Measurements from ENCODE around the gene PATJ. TPM values are rescaled to one million over a fixed set of nuclear protein-coding genes. Genes with fewer than 3 reads are reported as not detected.
"Not testable (repeated sequence)": the region's sequence is repeated elsewhere in the genome, so short reads cannot be mapped to it uniquely, and the experiment has no call there.

Gene PATJ
- total RNA-seq, 2 experiments from 2014 or later, result 10.8 to 11.3 TPM

GRCh38 chr1:61816191-61816590 is 73.9 kb downstream of the PATJ start:
- CTCF ChIA-PET, result no interaction called here
- no peaks in the 10 kb centered on the region for H3K4me1 Mint-ChIP-seq
- no peak overlapping the region for H3K27ac Mint-ChIP-seq
- no peak for DNase-seq
- POLR2A ChIA-PET, result interaction anchor here (1.5 kb wide), 1 partner anchor 11 kb away, joined by 3 read pairs; no protein-coding TSS in a partner anchor
- no peaks in the 10 kb centered on the region for H3K9me3 Mint-ChIP-seq
- H3K27me3 Mint-ChIP-seq, result no peaks in the 10 kb centered on the region
- no peak overlapping the region for H3K4me3 Mint-ChIP-seq
- H3K36me3 Mint-ChIP-seq (ENCODE audit: low read depth), result no peaks in the 10 kb centered on the region

GRCh38 chr1:61818992-61819391 is 76.7 kb downstream of the PATJ start:
- CTCF ChIA-PET, result no interaction called here
- no peak overlapping the region for H3K4me3 Mint-ChIP-seq

GRCh38 chr1:61819421-61819820 is 77.1 kb downstream of the PATJ start:
- no peaks in the 10 kb centered on the region for H3K4me1 Mint-ChIP-seq
- H3K4me3 Mint-ChIP-seq, result no peak overlapping the region
- no peaks in the 10 kb centered on the region for H3K27me3 Mint-ChIP-seq
- CTCF ChIA-PET, result no interaction called here
- DNase-seq, result no peak
- peaks cover 4% of the 10 kb centered on the region for H3K36me3 Mint-ChIP-seq (ENCODE audit: low read depth)
- POLR2A ChIA-PET, result no interaction called here
- no peak overlapping the region for H3K27ac Mint-ChIP-seq
- H3K9me3 Mint-ChIP-seq, result peaks cover 2% of the 10 kb centered on the region

More at GRCh38 chr1:61818992-61819391, 76.7 kb downstream of the PATJ start:
- no peak overlapping the region for H3K27ac Mint-ChIP-seq
- POLR2A ChIA-PET, result no interaction called here
- H3K36me3 Mint-ChIP-seq (ENCODE audit: low read depth), result peaks cover 4% of the 10 kb centered on the region
- no peaks in the 10 kb centered on the region for H3K4me1 Mint-ChIP-seq
- no peaks in the 10 kb centered on the region for H3K27me3 Mint-ChIP-seq
- H3K9me3 Mint-ChIP-seq, result peaks cover 2% of the 10 kb centered on the region
- DNase-seq, result no peak

- ChIA-PET CTCF (no interaction called here), POLR2A (no interaction called here)
- Mint-ChIP-seq H3K4me3 (no peak overlapping the region), H3K9me3 (peaks cover 2% of the 10 kb centered on the region), H3K36me3 (ENCODE audit: low read depth) (peaks cover 12% of the 10 kb centered on the region), H3K27ac (no peak overlapping the region), H3K4me1 (no peaks in the 10 kb centered on the region), H3K27me3 (no peaks in the 10 kb centered on the region)
- no peak for DNase-seq
Observed at GRCh38 chr1:61825393-61825792, 83.1 kb downstream of the PATJ start.

GRCh38 chr1:61828805-61829204 is 86.5 kb downstream of the PATJ start:
- Mint-ChIP-seq H3K9me3 (no peaks in the 10 kb centered on the region), H3K36me3 (ENCODE audit: low read depth) (peaks cover 8% of the 10 kb centered on the region), H3K27me3 (no peaks in the 10 kb centered on the region), H3K4me1 (no peaks in the 10 kb centered on the region), H3K4me3 (no peak overlapping the region), H3K27ac (no peak overlapping the region)
- no peak for DNase-seq
- ChIA-PET POLR2A (no interaction called here), CTCF (no interaction called here)

- ChIA-PET POLR2A (no interaction called here), CTCF (interaction anchor here (1.6 kb wide), 1 partner anchor 15 kb away, joined by 4 read pairs; no protein-coding TSS in a partner anchor)
- no peaks in the 10 kb centered on the region for H3K4me1 Mint-ChIP-seq
- H3K27me3 Mint-ChIP-seq, result no peaks in the 10 kb centered on the region
- no peaks in the 10 kb centered on the region for H3K36me3 Mint-ChIP-seq (ENCODE audit: low read depth)
- H3K27ac Mint-ChIP-seq, result no peak overlapping the region
- no peak for DNase-seq
- no peak overlapping the region for H3K4me3 Mint-ChIP-seq
- H3K9me3 Mint-ChIP-seq, result no peaks in the 10 kb centered on the region
Observed at GRCh38 chr1:61836649-61837048, 94.4 kb downstream of the PATJ start.

- H3K27me3 Mint-ChIP-seq; POLR2A ChIA-PET; H3K4me1 Mint-ChIP-seq; H3K36me3 Mint-ChIP-seq (ENCODE audit: low read depth); H3K27ac Mint-ChIP-seq; DNase-seq; H3K4me3 Mint-ChIP-seq; H3K9me3 Mint-ChIP-seq: not testable (repeated sequence)
- CTCF ChIA-PET, result interaction anchor here (0.7 to 1.9 kb wide), 2 partner anchors 11 to 380 kb away, joined by 4 to 5 read pairs; no protein-coding TSS in a partner anchor
Observed at GRCh38 chr1:61837607-61838006, 95.3 kb downstream of the PATJ start.

GRCh38 chr1:61839679-61840078 is 97.4 kb downstream of the PATJ start:
- no peaks in the 10 kb centered on the region for H3K4me1 Mint-ChIP-seq
- H3K36me3 Mint-ChIP-seq (ENCODE audit: low read depth), result no peaks in the 10 kb centered on the region
- H3K9me3 Mint-ChIP-seq, result no peaks in the 10 kb centered on the region
- CTCF ChIA-PET, result no interaction called here
- POLR2A ChIA-PET, result no interaction called here
- DNase-seq, result no peak
- H3K27me3 Mint-ChIP-seq, result no peaks in the 10 kb centered on the region
- H3K27ac Mint-ChIP-seq, result no peak overlapping the region
- no peak overlapping the region for H3K4me3 Mint-ChIP-seq

- H3K36me3 Mint-ChIP-seq (ENCODE audit: low read depth), result no peaks in the 10 kb centered on the region
- ChIA-PET CTCF (interaction anchor here (0.6 to 2.4 kb wide), 3 partner anchors 10 to 156 kb away, joined by 3 to 9 read pairs (median 3); no protein-coding TSS in a partner anchor), POLR2A (no interaction called here)
- H3K27ac Mint-ChIP-seq, result no peak overlapping the region
- DNase-seq, result no peak
- H3K27me3 Mint-ChIP-seq, result no peaks in the 10 kb centered on the region
- no peaks in the 10 kb centered on the region for H3K4me1 Mint-ChIP-seq
- H3K9me3 Mint-ChIP-seq, result no peaks in the 10 kb centered on the region
- no peak overlapping the region for H3K4me3 Mint-ChIP-seq
Observed at GRCh38 chr1:61842036-61842435, 99.8 kb downstream of the PATJ start.

- CTCF ChIA-PET, result interaction anchor here (0.6 to 1.6 kb wide), 3 partner anchors 10 to 800 kb away, joined by 3 to 5 read pairs (median 4); no protein-coding TSS in a partner anchor
- POLR2A ChIA-PET, result no interaction called here
- no peaks in the 10 kb centered on the region for H3K36me3 Mint-ChIP-seq (ENCODE audit: low read depth)
- no peaks in the 10 kb centered on the region for H3K9me3 Mint-ChIP-seq
- no peak for DNase-seq
- H3K27ac Mint-ChIP-seq, result no peak overlapping the region
- H3K4me1 Mint-ChIP-seq, result no peaks in the 10 kb centered on the region
- no peaks in the 10 kb centered on the region for H3K27me3 Mint-ChIP-seq
- H3K4me3 Mint-ChIP-seq, result no peak overlapping the region
Observed at GRCh38 chr1:61842863-61843514, 100.7 kb downstream of the PATJ start.

- H3K27ac Mint-ChIP-seq, result no peak overlapping the region
- no peak for DNase-seq
- H3K27me3 Mint-ChIP-seq, result no peaks in the 10 kb centered on the region
- no peak overlapping the region for H3K4me3 Mint-ChIP-seq
- H3K36me3 Mint-ChIP-seq (ENCODE audit: low read depth), result no peaks in the 10 kb centered on the region
- no peaks in the 10 kb centered on the region for H3K9me3 Mint-ChIP-seq
- H3K4me1 Mint-ChIP-seq, result no peaks in the 10 kb centered on the region
- CTCF ChIA-PET, result interaction anchor here (1.6 kb wide), 1 partner anchor 9 kb away, joined by 4 read pairs; no protein-coding TSS in a partner anchor
- POLR2A ChIA-PET, result no interaction called here
Observed at GRCh38 chr1:61844006-61844405, 101.7 kb downstream of the PATJ start.

GRCh38 chr1:61844664-61845063 is 102.4 kb downstream of the PATJ start:
- H3K27me3 Mint-ChIP-seq; H3K36me3 Mint-ChIP-seq (ENCODE audit: low read depth); H3K9me3 Mint-ChIP-seq; H3K4me1 Mint-ChIP-seq; H3K27ac Mint-ChIP-seq; DNase-seq; H3K4me3 Mint-ChIP-seq; POLR2A ChIA-PET: not testable (repeated sequence)
- CTCF ChIA-PET, result interaction anchor here (1.6 kb wide), 1 partner anchor 8 kb away, joined by 4 read pairs; no protein-coding TSS in a partner anchor

GRCh38 chr1:61851235-61851634 is 109.0 kb downstream of the PATJ start:
- ChIA-PET POLR2A (no interaction called here), CTCF (interaction anchor here (0.6 to 1.8 kb wide), 17 partner anchors 9 to 1869 kb away, joined by 3 to 8 read pairs (median 4); no protein-coding TSS in a partner anchor)
- no peaks in the 10 kb centered on the region for H3K27me3 Mint-ChIP-seq
- no peak overlapping the region for H3K27ac Mint-ChIP-seq
- no peaks in the 10 kb centered on the region for H3K36me3 Mint-ChIP-seq (ENCODE audit: low read depth)
- DNase-seq, result no peak
- H3K4me1 Mint-ChIP-seq, result no peaks in the 10 kb centered on the region
- no peak overlapping the region for H3K4me3 Mint-ChIP-seq
- H3K9me3 Mint-ChIP-seq, result no peaks in the 10 kb centered on the region
